ENCODE results near the gene APMAP. TPM values are rescaled to one million over a fixed set of nuclear protein-coding genes. Genes with fewer than 3 reads are reported as not detected.

APMAP gene
- total RNA-seq: 10 to 100 TPM; 73.5 to 75.8 TPM

GRCh38 chr20:24992487-24993205, at the start of gene APMAP:
Gene APMAP, minus strand, starts transcription at chr20:24992751. Its CDS starts 63 bp downstream, at chr20:24992688.
- ChIA-PET CTCF (interaction anchor here (0.8 to 2.4 kb wide), 3 partner anchors 63 to 186 kb away, joined by 3 to 17 read pairs (median 12); partner anchors contain the start of gene ACSS1), POLR2A (interaction anchor here (0.6 to 2.1 kb wide), 4 partner anchors 32 to 401 kb away, joined by 3 to 7 read pairs (median 5); partner anchors contain the start of gene ACSS1)

GRCh38 chr20:25041813-25042530, 49.4 kb upstream of the APMAP start:
- ChIA-PET POLR2A (no interaction called here), CTCF (no interaction called here)

GRCh38 chr20:25040438-25040831, 47.9 kb upstream of the APMAP start:
- ChIA-PET POLR2A (no interaction called here), CTCF (no interaction called here)

- POLR2A ChIA-PET: no interaction called here
- CTCF ChIA-PET: no interaction called here
These were observed 47.3 kb upstream of the APMAP start for GRCh38 chr20:25039697-25040437.

- ChIA-PET POLR2A (no interaction called here), CTCF (no interaction called here)
These were observed 46.1 kb upstream of the APMAP start for GRCh38 chr20:25038591-25039015.

GRCh38 chr20:25038103-25038410, 45.5 kb upstream of the APMAP start:
- POLR2A ChIA-PET: no interaction called here
- CTCF ChIA-PET: no interaction called here

- CTCF ChIA-PET: no interaction called here
- POLR2A ChIA-PET: no interaction called here
These were observed 44.9 kb upstream of the APMAP start for GRCh38 chr20:25037288-25038102.

GRCh38 chr20:25036331-25036936, 43.9 kb upstream of the APMAP start:
- ChIA-PET POLR2A (no interaction called here), CTCF (interaction anchor here (0.6 to 0.9 kb wide), 2 partner anchors 26 to 28 kb away, joined by 3 read pairs; no protein-coding TSS in a partner anchor)

- POLR2A ChIA-PET: no interaction called here
These were observed 43.4 kb upstream of the APMAP start for GRCh38 chr20:25035921-25036320.

GRCh38 chr20:25033924-25034300, 41.4 kb upstream of the APMAP start:
- ChIA-PET CTCF (interaction anchor here (1.0 kb wide), 1 partner anchor 79 kb away, joined by 3 read pairs; no protein-coding TSS in a partner anchor), POLR2A (interaction anchor here (1.3 kb wide), 1 partner anchor 25 kb away, joined by 3 read pairs; no protein-coding TSS in a partner anchor)

More at GRCh38 chr20:25035921-25036320, 43.4 kb upstream of the APMAP start:
- CTCF ChIA-PET: interaction anchor here (0.9 kb wide), 1 partner anchor 28 kb away, joined by 3 read pairs; no protein-coding TSS in a partner anchor

- CTCF ChIA-PET: interaction anchor here (0.7 to 1.0 kb wide), 2 partner anchors 34 to 79 kb away, joined by 3 read pairs; no protein-coding TSS in a partner anchor
- POLR2A ChIA-PET: interaction anchor here (1.3 kb wide), 1 partner anchor 26 kb away, joined by 3 read pairs; no protein-coding TSS in a partner anchor
These were observed 40.8 kb upstream of the APMAP start for GRCh38 chr20:25033265-25033923.

- CTCF ChIA-PET: interaction anchor here (0.7 to 1.0 kb wide), 2 partner anchors 34 to 78 kb away, joined by 3 read pairs; no protein-coding TSS in a partner anchor
- POLR2A ChIA-PET: interaction anchor here (1.3 kb wide), 1 partner anchor 27 kb away, joined by 3 read pairs; no protein-coding TSS in a partner anchor
These were observed 40.1 kb upstream of the APMAP start for GRCh38 chr20:25032478-25033264.

- CTCF ChIA-PET: no interaction called here
- POLR2A ChIA-PET: interaction anchor here (0.5 kb wide), 1 partner anchor 119 kb away, joined by 4 read pairs; no protein-coding TSS in a partner anchor
These were observed 39.5 kb upstream of the APMAP start for GRCh38 chr20:25032065-25032477.

- CTCF ChIA-PET: no interaction called here
These were observed 38.7 kb upstream of the APMAP start for GRCh38 chr20:25031241-25031640.

GRCh38 chr20:25030649-25031207, 38.2 kb upstream of the APMAP start:
- ChIA-PET POLR2A (no interaction called here), CTCF (no interaction called here)

More at GRCh38 chr20:25031241-25031640, 38.7 kb upstream of the APMAP start:
- POLR2A ChIA-PET: no interaction called here

- ChIA-PET POLR2A (no interaction called here), CTCF (no interaction called here)
These were observed 37.6 kb upstream of the APMAP start for GRCh38 chr20:25030007-25030648.
